ENCODE data around the gene CREG2. TPM values are rescaled to one million over a fixed set of nuclear protein-coding genes. Genes with fewer than 3 reads are reported as not detected.

CREG2 gene
- total RNA-seq, 4 donors from 2014 or later: not detected

DNA sequence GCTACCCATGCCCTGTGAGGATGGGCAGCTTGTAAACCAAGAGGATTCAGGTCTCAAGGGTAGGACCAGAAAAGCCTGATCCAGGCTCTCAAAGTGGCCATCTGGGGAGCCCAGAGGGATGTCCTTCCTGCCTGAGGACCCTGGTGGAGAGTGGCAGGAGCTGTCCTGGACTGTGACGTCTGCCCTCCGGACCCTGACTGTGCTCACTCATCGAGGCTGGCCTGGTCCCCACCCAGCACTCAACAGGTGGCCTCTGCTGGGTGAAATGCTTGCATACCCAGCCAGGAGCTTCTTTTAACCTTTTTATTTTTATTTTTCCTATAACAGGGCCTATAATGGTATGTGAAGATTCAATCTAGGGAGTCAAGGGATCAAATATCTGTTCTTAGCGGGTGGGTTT, 24.5 kb downstream of the CREG2 start:
- TF ChIP-seq, protein P1, sequence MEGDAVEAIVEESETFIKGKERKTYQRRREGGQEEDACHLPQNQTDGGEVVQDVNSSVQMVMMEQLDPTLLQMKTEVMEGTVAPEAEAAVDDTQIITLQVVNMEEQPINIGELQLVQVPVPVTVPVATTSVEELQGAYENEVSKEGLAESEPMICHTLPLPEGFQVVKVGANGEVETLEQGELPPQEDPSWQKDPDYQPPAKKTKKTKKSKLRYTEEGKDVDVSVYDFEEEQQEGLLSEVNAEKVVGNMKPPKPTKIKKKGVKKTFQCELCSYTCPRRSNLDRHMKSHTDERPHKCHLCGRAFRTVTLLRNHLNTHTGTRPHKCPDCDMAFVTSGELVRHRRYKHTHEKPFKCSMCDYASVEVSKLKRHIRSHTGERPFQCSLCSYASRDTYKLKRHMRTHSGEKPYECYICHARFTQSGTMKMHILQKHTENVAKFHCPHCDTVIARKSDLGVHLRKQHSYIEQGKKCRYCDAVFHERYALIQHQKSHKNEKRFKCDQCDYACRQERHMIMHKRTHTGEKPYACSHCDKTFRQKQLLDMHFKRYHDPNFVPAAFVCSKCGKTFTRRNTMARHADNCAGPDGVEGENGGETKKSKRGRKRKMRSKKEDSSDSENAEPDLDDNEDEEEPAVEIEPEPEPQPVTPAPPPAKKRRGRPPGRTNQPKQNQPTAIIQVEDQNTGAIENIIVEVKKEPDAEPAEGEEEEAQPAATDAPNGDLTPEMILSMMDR (IDR thresholded peaks at IDR 0.05; ENCODE audit: low read depth): no peak

DNA sequence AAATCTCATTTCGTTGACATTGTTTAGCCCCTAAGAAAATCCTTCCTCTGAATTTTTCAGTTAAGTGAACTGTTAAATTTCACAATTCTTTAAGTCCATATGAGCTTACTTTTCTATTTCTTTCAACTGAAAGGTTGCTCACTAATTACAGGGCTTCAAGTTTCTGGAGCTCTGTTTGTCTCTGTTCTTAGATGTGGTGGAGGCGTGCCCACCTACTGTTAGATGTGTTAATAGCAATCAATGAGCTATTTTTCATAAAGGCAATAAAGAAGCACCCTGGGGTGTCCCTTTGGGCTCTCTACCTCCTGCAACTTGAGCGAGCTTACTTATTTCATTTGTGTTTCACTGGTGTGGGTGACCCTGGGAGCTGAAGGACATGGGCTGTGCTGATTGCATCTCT, 25.0 kb downstream of the CREG2 start:
- TF ChIP-seq, protein P1 (IDR thresholded peaks at IDR 0.05; ENCODE audit: low read depth): no peak

- TF ChIP-seq, protein P1 (IDR thresholded peaks at IDR 0.05; ENCODE audit: low read depth): no peak
These were observed 25.8 kb downstream of the CREG2 start for GRCh38 chr2:101361522-101361921.

DNA sequence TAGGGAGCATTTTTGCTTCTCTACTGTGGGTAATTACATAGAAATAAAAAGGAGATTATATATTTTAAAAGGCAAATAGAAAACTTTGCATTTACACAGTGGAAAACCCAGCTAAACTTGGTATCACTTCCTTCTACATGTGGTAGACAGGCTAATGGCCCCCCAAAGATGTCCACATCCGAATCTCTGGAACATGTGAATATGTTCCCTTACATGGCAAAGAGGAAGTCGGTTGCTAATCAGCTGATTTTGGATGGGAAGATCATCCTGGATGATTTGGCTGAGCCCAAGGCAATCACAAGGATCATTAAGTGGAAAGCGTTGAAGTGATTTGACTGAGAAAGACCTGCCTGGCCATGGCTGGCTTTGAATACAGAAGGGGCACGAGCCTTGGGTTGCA, 26.2 kb downstream of the CREG2 start:
- TF ChIP-seq, protein P1 (IDR thresholded peaks at IDR 0.05; ENCODE audit: low read depth): no peak

DNA sequence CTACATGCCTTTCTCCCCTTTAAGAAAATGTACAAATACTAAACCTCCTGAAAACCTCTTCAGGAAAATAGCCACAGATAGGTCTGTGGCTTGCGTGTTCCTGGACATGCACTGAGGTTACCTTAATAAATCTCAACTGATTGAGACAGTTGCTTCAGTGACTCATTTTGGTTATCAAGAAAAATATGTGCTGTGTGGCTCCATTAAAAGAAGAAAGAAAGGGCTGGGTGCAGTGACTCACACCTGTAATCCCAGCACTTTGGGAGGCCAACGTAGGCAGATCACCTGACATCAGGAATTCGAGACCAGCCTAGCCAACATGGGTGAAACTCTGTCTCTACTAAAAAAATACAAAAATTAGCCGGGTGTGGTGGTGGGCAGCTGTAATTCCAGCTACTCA, 27.1 kb downstream of the CREG2 start:
- TF ChIP-seq, protein P1 (IDR thresholded peaks at IDR 0.05; ENCODE audit: low read depth): no peak

- TF ChIP-seq, protein P1 (IDR thresholded peaks at IDR 0.05; ENCODE audit: low read depth): no peak
These were observed 27.8 kb downstream of the CREG2 start for GRCh38 chr2:101359410-101359954.

- TF ChIP-seq, protein P1 (IDR thresholded peaks at IDR 0.05; ENCODE audit: low read depth): no peak
These were observed 29.9 kb downstream of the CREG2 start for GRCh38 chr2:101357376-101357775.

All from subcutaneous adipose tissue (tissue), 4 donors.